Measurements from ENCODE around the gene BCL2L11. TPM values are rescaled to one million over a fixed set of nuclear protein-coding genes. Genes with fewer than 3 reads are reported as not detected.

Gene BCL2L11
- total and polyA plus RNA-seq, 9 of the 15 experiments (the other 6 are each of a cell fraction or from before 2014, with no cell fraction given): 2.2 to 18.8 (median 5.0) TPM

DNA sequence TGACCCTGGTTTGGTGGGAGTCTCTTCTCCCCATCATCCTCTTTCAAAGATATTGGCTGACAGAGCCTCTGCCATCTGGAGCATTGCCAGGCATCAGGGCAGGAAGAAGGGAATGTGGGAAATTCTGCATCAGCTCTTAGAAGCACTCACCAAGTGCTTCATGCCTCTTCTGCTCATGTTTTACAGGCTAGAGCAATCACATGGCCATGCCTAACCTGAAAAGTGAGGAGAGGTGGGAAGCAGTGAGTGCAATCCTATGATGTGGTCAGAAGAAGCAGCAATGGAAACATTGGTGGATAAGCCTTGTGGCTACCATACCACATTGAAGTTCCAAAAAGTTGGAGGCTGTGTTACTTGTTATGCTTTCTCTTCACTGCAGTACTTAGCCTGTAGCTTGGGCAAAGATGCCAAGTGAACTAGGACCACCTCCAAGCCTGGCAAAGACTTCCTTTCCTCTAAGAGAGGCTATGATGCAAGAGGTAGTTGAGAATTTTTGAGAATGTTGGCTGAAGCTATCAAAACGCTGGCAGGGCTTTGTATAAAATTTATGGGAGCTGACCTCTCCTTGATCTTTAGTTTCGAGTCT, 64.1 kb downstream of the BCL2L11 start:
- ChIA-PET POLR2A (no interaction called here), CTCF (ENCODE audit: low intra/inter-chr PET ratio) (no interaction called here)
- Histone ChIP-seq H3K79me2 (ENCODE audit: control insufficient read depth, insufficient read depth, low read length) (no peaks in the 10 kb centered on the region), H4K20me1 (replicated peaks; ENCODE audit: control insufficient read depth, insufficient read depth, low read length) (peaks cover 4% of the 10 kb centered on the region; the same call in 1 of the 2 replicates), H3K4me3 (no peak overlapping the region), H3K4me1 (replicated peaks in 1 of 2; ENCODE audit: control insufficient read depth in 2 of 2, insufficient read depth in 2 of 2, low read length in 2 of 2) (peaks cover 12% of the 10 kb centered on the region in 2 experiments; a peak in 4 of 5 replicates), H3K36me3 (ENCODE audit: control insufficient read depth, insufficient read depth, low read length) (no peaks in the 10 kb centered on the region), H3K9ac (ENCODE audit: insufficient read depth in 1 of 2, low read depth in 2 of 2, low read length in 2 of 2) (no peak overlapping the region), H3K4me2 (ENCODE audit: insufficient read depth, low read length) (no peak overlapping the region), H3K9me1 (ENCODE audit: control insufficient read depth, insufficient read depth, low read length) (no peaks in the 10 kb centered on the region), H3K9me3 (replicated peaks; ENCODE audit: control insufficient read depth, insufficient read depth, low read depth, low read length) (no peaks in the 10 kb centered on the region), H3K27ac (ENCODE audit: extremely low read depth, low read depth, low read length) (no peak overlapping the region), H2AFZ (ENCODE audit: low read depth, low read length) (no peak overlapping the region), H3K27me3 (ENCODE audit: control insufficient read depth in 2 of 2, insufficient read depth in 2 of 2, low read length in 2 of 2) (no peaks in the 10 kb centered on the region; a peak in 1 of 5 replicates)
- DNase-seq (ENCODE audit: extremely low read depth in 1 of 4, low spot score in 3 of 4) (no peak), ATAC-seq (no peak), FAIRE-seq (peak; percentile 19)
- BruUV-seq (replicated peaks): no TSS peak
- intact Hi-C loops (cut with micrococcal nuclease): no loop called here
- TF ChIP-seq NFIC (IDR thresholded peaks at IDR 0.05): peak; percentile 27; the same call in 1 of the 2 replicates
- no peak for TF ChIP-seq PHB2 (IDR thresholded peaks at IDR 0.05; ENCODE audit: low read depth)
- WGBS (ENCODE audit: insufficient coverage, low coverage, missing lambda C conversion rate): 9% methylated on average over 2 of the region's 2 CpGs
- in situ Hi-C loops (cut with MboI): no loop called here

DNA sequence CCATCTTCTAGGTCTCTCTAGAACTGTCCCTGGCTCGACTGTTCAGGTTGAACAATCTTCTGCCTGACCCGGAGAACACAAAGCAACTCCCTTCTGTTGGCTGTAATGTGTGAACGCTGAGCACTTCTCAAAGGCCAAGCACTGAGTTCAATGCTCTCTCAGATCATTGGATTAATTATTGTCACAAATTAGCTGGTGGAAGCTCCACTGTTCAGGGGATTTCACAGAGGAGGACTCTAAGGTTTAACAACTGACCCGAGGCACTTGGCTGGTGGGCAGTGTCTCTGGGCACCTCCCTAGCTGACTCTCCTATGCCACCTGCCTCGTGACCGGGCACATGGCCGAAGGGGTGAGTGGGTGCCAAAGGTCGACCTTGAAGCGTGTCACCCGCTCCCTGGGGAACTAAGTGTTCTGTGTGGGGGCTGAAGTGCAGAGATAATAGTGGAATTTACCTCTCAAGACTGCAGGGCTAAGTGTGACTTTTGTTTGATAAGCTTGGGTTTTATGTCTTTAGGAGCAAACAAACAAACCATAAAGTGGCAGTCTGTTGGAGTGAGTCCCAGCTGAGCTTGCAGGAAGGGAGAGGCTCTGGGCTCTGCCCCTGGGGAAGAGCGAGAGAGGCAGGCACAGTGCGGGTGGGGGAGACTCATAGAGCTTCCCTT, 64.8 kb downstream of the BCL2L11 start:
- peak overlapping the region in 1 of 2 experiments; percentile 73; a peak in 2 of 4 replicates for H3K9ac ChIP-seq (ENCODE audit: insufficient read depth in 1 of 2, low read depth in 2 of 2, low read length in 2 of 2)
- H3K4me3 ChIP-seq: no peak overlapping the region
- in situ Hi-C loops (cut with MboI) (no loop called here), intact Hi-C loops (cut with micrococcal nuclease) (no loop called here)
- no peaks in the 10 kb centered on the region for H3K9me3 ChIP-seq (replicated peaks; ENCODE audit: control insufficient read depth, insufficient read depth, low read depth, low read length)
- CTCF ChIA-PET (ENCODE audit: low intra/inter-chr PET ratio): no interaction called here
- BruUV-seq (replicated peaks): no TSS peak
- POLR2A ChIA-PET: interaction anchor here (0.8 to 2.1 kb wide), 2 partner anchors 17 to 419 kb away, joined by 3 to 11 read pairs; no protein-coding TSS in a partner anchor
- no peaks in the 10 kb centered on the region for H3K79me2 ChIP-seq (ENCODE audit: control insufficient read depth, insufficient read depth, low read length)
- H4K20me1 ChIP-seq (replicated peaks; ENCODE audit: control insufficient read depth, insufficient read depth, low read length): peaks cover 4% of the 10 kb centered on the region; the same call in 1 of the 2 replicates
- peak; percentile 31 for ATAC-seq
- no peaks in the 10 kb centered on the region for H3K36me3 ChIP-seq (ENCODE audit: control insufficient read depth, insufficient read depth, low read length)
- H2AFZ ChIP-seq (ENCODE audit: low read depth, low read length): no peak overlapping the region
- 10% methylated on average over 12 of the region's 12 CpGs for WGBS (ENCODE audit: insufficient coverage, low coverage, missing lambda C conversion rate)
- no peak overlapping the region for H3K4me2 ChIP-seq (ENCODE audit: insufficient read depth, low read length)
- peaks cover 12% of the 10 kb centered on the region in 2 experiments; a peak in 4 of 5 replicates for H3K4me1 ChIP-seq (replicated peaks in 1 of 2; ENCODE audit: control insufficient read depth in 2 of 2, insufficient read depth in 2 of 2, low read length in 2 of 2)
- no peaks in the 10 kb centered on the region; a peak in 1 of 5 replicates for H3K27me3 ChIP-seq (ENCODE audit: control insufficient read depth in 2 of 2, insufficient read depth in 2 of 2, low read length in 2 of 2)
- peak in 1 of 4 experiments; percentile 22 for DNase-seq (ENCODE audit: extremely low read depth in 1 of 4, low spot score in 3 of 4)
- H3K27ac ChIP-seq (ENCODE audit: extremely low read depth, low read depth, low read length): no peak overlapping the region
- FAIRE-seq: peak; percentile 60
- no peaks in the 10 kb centered on the region for H3K9me1 ChIP-seq (ENCODE audit: control insufficient read depth, insufficient read depth, low read length)
- TF ChIP-seq, protein P1, sequence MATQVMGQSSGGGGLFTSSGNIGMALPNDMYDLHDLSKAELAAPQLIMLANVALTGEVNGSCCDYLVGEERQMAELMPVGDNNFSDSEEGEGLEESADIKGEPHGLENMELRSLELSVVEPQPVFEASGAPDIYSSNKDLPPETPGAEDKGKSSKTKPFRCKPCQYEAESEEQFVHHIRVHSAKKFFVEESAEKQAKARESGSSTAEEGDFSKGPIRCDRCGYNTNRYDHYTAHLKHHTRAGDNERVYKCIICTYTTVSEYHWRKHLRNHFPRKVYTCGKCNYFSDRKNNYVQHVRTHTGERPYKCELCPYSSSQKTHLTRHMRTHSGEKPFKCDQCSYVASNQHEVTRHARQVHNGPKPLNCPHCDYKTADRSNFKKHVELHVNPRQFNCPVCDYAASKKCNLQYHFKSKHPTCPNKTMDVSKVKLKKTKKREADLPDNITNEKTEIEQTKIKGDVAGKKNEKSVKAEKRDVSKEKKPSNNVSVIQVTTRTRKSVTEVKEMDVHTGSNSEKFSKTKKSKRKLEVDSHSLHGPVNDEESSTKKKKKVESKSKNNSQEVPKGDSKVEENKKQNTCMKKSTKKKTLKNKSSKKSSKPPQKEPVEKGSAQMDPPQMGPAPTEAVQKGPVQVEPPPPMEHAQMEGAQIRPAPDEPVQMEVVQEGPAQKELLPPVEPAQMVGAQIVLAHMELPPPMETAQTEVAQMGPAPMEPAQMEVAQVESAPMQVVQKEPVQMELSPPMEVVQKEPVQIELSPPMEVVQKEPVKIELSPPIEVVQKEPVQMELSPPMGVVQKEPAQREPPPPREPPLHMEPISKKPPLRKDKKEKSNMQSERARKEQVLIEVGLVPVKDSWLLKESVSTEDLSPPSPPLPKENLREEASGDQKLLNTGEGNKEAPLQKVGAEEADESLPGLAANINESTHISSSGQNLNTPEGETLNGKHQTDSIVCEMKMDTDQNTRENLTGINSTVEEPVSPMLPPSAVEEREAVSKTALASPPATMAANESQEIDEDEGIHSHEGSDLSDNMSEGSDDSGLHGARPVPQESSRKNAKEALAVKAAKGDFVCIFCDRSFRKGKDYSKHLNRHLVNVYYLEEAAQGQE (IDR thresholded peaks at IDR 0.05; ENCODE audit: borderline replicate concordance): no peak
- TF ChIP-seq, protein P1 (CRISPR knock-in tag; IDR thresholded peaks at IDR 0.05; ENCODE audit: low read depth): no peak
- peak; percentile 41; the same call in 1 of the 2 replicates for TF ChIP-seq NCOR1 (IDR thresholded peaks at IDR 0.05)
- peak; percentile 69 for TF ChIP-seq CBFA2T3 (IDR thresholded peaks at IDR 0.05)
